GM12874 (cell line): ENCODE results near the gene SCFD1.

Source experiments
- CTCF ChIP-seq: IDR thresholded peaks from 2 replicates; pipeline ENCODE4 v1.5.1; 2011; ENCODE audit warnings: low read depth, mild to moderate bottlenecking, control low read depth, low read length, moderate library complexity; ENCODE audit not compliant: insufficient read depth

The SCFD1 gene

GRCh38 chr14:30621940-30622830 is at the start of gene SCFD1:
Gene SCFD1, plus strand, starts transcription at chr14:30622319. Its CDS starts 20 bp downstream, at chr14:30622339.
- TF ChIP-seq CTCF, result no peak

GRCh38 chr14:30572771-30573170 is 49.3 kb upstream of the SCFD1 start:
- TF ChIP-seq CTCF, result no peak

- no peak for TF ChIP-seq CTCF
Measured at GRCh38 chr14:30573226-30573814, 48.8 kb upstream of the SCFD1 start.

GRCh38 chr14:30573966-30574365 is 48.2 kb upstream of the SCFD1 start:
- no peak for TF ChIP-seq CTCF

- TF ChIP-seq CTCF, result no peak
Measured at GRCh38 chr14:30580616-30581282, 41.4 kb upstream of the SCFD1 start.

- TF ChIP-seq CTCF, result no peak
Measured at GRCh38 chr14:30581283-30581625, 40.9 kb upstream of the SCFD1 start.

- TF ChIP-seq CTCF, result no peak
Measured at GRCh38 chr14:30582376-30582775, 39.7 kb upstream of the SCFD1 start.
